HG02763 (cell line): ENCODE results near the gene PCNX2.
"Not testable (repeated sequence)": the region's sequence is repeated elsewhere in the genome, so short reads cannot be mapped to it uniquely, and the experiment has no call there.

Source experiments
- ATAC-seq: cut with Tn5 transposase; IDR thresholded peaks from one replicate; pipeline ENCODE4 v1.9.1; 2021; ENCODE audit warnings: mild to moderate bottlenecking, moderate library complexity; ENCODE audit not compliant: unreplicated experiment

Gene PCNX2

DNA sequence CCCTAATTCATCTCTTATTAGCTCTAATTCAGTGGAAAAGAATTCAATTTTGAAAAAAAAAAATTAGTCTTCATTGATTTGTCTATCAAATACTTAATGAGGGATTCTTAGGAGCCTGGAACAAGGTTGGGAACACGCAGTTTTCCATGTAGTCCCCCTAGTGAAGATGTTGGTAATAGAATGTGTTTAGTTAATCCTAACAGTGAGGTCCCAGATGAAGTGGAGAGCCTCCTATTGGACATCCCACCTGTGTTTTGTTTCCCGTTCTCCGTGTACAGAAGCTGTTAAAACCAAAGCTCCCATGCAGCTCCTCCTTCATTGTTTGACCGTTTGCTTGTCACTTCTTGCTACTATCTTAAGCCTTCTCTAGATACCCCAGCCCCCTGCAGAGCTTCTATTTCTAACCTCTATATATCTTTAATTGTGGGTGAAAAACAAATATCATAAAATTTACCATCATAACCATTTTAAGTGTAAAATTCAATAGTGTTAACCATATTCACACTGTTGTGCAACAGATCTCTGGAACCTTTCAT is 67.5 kb downstream of the PCNX2 start:
- no peak for ATAC-seq

DNA sequence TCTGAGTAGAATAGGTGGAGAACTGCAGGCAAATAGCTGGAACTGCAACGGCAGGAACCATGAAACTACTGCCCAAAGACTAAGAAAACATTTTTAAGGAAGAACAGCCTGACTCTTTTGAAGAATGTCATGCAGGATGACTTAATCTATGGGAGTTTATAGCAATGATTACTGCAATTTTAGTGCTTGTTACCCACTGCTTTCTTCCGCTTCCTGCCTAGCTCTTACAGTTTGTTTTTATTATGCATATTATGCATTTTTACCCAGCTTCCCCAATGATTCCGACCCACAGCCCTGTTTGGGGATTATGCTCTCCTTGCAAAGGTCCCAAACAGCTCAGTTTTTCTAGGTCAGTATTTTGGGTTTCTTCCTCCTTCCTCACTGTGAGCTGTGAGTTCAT is 71.2 kb downstream of the PCNX2 start:
- no peak for ATAC-seq

DNA sequence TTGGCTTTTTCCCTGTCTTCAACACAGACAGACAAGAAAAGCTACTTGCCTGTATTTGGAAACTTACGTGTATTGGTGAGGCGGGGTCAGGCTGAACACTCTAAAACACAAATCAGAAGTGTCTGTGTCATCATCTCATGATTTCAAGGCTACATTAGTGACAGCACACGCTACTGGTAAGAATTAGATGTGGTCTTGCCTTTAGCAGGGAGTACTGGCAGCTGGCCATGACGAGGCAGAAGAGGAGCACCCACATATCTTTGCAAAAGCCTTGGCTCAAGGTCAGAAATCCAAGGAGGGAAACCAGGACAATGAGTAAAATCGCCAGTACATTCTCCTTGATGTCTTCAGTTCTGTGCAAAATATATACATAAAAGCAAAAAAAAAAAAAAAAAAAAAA is 77.7 kb downstream of the PCNX2 start:
- no peak for ATAC-seq

DNA sequence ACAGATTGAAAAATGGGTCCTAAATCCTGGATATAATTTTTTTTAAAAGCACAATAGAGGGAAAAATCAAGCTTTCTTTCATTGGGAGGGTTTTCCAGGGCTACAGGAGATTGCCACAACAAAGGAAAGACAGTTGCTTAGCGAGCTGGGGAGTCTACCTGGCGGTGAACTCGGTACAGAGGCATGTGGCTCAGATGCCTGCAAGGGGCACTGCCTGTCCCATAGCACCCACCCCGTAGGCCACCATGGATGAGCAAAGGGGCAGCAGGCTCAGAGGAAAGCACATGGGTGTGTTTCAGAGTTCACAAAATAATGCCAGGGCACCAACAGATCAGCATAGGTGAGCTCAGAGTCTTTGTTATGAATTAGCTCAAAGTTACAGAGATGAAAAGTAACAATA is 79.5 kb downstream of the PCNX2 start:
- no peak for ATAC-seq

DNA sequence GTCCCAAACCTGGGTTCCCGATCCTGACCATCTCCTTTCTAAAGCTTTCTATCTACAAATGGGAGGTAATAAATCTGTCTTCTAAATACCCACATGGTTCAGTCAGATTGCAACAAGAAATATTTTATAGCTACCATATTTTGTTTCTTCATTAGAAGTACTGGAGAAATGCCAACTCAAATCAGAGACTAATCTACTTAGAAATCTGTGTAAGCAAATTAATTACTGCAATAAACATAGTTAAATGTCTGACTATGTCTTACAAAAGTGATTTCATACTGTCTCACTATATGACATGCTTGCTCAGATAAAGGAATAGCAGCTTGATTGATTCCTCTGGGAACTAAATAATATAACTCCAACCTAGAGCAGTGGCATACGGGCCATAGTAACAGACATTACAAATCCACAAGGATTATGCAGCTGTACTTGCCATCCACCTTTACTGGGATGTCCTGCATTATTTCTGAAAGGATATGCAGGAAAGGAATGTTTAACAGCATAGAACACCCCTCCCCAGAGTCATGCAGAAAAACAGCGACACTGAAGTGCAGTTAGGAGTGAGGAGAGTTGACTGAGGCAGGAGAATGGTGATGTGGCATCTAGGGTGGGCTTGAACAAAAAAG is 80.3 kb downstream of the PCNX2 start:
- no peak for ATAC-seq

DNA sequence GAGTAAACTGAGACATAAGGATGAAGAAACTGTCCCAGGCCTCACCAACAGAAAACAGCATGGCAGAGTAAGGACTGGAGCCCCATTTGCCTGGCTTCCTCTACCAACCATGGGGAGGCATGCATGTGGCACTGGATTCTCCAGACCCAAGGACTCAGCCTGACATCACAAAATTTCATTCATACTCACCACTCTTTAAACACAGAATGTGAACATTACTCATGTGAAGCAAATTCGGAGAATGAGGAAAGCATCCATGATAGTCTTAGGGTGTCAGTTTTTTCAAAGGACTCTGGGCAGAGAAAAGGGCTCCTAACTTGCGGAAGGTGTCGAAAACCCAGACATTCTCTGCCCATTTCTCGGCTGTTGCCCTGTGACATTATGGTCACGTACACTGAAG is 83.9 kb downstream of the PCNX2 start:
- no peak for ATAC-seq

DNA sequence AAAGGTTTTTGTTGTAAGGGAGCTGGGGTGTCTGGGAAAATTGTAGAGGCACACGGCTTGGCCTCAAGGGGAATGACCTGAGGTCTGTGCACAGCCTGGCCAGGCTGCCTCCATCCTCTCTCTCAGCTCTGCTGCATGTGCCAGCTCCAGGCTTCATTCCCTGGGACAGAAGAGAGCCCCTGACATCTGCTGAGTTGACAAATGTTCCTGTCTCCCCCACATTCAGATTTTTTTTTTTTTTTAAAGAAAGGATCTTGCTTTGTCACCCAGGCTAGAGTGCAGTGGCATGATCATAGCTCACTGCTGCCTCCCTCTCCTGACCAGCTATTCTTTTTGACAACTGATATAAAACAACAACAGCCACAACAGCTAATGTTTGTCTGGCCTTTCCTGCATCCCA is 84.4 kb downstream of the PCNX2 start:
- ATAC-seq, result no peak

DNA sequence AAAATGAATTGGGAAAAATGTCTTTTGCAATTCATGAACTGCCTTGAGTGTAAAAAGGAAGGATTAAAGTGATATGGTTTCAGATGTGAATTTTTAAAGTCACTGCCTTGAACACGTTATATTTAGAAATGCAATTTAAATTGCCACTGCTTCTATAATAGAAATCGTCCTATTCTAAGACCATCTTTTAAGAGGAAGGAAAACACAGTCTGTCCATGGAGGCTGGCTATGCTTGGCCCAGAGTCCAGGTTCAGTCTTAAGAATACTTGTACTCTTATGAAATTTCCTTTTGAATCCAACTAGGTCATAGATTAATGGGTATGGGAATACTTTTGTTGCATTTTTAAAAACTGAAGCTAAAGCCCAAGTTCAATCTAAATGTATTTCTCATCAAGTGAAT is 86.0 kb downstream of the PCNX2 start:
- ATAC-seq, result no peak

DNA sequence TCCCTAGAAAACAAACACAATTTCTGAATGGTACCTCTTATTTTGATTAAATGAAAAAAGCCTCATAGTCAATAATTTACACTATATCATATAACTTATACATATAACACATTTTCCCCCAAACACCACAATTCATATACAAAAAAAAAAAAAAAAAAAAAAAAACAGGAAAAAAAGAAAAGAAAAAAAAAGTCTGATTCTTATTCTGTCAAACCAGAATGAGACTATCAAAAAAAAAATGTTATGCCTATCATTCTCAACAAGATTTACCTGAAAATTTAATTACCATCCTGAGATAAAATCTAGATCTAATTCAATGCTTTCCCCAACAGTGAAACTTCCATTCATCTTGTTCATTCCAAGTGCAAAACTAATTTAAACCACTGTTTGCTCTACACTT is 86.8 kb downstream of the PCNX2 start:
- no peak for ATAC-seq

DNA sequence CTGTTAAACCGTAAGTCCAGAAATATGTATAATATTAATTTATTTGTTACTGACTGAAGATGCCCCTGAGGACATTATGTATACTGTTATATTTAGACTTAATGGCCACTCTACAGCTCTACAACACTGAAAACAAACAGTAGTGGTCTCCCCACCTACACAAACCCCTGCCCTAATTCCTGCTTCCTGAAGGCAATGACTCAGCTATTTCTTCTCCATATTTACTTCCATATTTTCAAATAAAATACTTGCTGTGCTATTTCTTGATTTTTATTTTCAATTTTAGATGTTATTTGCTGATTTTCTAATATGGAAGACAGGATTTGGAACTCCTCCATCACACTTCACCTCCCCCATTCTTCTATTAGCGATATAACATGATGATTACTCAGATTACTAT is 97.6 kb downstream of the PCNX2 start:
- ATAC-seq, result no peak

DNA sequence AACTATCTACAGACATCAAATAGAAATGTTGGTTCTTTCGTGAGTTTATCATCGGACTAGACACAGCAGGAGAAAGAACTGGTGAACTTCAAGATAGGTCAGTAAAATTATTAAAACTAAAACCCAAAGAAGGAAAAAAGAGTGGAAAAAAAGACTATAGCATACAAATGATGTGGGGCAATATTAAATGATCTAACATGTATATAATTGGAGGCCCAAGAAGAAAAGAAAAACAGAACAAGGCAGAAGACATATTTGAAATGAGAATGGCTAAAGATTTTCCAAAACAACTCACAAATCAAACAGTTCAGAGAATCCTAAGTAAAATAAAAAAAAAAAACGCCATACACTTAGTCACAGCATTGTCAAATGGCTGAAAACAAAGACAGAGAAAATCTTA is 101.8 kb downstream of the PCNX2 start:
- ATAC-seq, result no peak

DNA sequence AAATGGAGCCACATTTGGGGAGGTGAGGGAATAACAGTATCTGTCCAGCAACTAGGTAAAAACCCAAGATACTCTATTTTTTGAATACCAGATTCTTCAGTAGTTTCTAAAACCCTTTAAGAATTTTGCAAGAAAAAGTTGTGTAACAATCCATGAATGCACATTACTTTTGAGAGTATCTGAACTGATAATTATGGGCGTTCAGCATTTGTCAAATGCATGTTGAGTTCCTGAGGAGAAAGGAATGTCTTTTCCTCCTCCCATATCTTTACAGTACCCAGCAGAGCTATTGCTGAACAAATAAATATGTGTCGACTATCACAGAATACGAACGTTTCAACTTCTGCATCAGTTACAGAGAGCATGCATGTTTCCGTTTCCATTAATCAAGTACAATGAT is 104.5 kb downstream of the PCNX2 start:
- ATAC-seq, result no peak

DNA sequence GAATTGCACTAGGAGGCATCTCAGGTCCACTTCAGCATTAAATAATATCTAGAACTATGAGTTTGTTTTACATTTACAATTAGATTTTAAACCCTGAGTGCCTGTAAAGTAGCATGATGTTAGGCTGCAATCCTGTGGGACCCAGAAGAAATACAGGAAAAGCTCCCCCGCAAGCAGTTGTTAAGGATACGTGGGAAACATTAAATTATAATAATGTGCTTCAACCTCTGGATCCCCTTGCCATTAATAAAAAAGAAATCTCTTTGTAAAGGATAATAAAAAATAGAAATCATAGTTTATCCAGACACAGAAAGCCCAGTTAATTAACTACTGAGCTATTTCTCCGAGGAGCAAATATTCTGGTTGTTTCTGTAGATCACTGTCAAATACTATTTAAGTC is 106.0 kb downstream of the PCNX2 start:
- no peak for ATAC-seq

DNA sequence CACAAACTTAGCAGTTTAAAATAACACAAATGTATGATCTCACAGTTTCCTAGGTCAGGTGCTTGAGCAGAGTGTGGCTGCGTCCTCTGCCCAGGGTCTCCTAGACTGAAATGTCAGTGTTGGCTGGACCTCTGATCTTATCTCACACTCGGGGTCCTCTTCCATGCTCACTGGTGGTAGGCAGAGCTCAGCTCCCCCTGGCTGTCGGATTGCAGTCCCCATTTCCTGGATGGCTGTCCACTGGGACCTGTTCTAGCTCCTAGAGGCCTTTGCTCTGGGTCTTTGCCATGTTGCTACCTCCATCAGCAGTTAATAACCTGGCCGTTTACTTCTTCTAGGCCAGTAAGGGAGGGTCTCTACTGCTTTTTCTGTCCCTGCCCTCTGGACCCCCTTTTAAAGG is 107.5 kb downstream of the PCNX2 start:
- ATAC-seq, result no peak

DNA sequence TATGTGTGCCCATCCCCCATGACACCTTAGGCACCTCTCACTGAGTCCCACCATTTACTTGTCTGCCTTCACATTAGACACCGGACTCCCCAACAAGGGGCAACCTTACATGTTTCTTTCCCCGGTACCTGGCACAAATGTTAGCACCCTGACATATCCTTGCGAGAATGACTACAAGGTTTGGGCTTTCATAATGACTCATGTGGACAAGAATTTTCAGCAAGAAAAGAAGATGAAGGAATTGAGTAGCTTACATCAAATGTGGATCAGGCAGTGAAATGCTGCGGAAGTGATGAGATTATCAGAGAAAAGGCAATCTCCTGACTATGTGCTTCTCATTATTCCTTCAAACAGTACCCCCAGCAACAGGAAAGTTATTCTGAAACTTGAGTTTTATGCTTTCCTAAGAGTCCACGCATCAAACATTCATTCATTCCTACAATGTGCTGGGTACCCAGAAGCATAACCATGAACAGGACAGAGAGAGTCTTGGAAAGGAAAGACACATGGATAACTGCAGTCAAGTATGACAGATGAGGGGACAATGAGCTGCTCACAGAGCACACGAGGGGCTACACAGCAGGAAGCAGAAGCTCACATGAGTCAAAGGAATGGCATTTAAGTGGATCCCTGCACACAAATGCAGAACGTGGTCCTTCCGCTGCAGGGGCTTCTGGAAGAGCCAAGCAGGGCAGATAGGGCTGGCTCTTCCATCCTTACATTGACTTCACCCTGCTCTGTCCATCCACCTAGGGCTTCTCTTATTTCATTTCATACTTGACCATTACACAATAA is 112.1 kb downstream of the PCNX2 start:
- ATAC-seq, result no peak

DNA sequence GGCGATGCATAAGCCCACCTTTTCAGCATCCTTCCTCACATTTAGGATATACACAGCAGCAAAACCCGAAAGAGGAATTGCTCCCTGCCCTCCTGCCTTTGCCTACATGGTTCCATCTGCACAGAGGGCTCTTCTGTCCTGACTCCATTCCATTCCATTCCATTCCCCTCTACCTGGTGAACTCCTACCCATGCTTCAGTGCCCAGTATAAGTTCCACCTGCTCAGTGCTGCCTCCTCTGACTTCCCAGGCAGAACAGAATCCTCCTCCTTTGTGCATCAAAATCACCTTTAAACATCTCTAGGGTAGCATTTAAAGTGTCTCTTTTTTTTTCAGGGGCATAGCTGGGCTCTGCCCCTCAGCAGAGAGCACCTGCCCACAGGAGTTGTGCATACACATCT is 112.9 kb downstream of the PCNX2 start:
- ATAC-seq, result no peak

DNA sequence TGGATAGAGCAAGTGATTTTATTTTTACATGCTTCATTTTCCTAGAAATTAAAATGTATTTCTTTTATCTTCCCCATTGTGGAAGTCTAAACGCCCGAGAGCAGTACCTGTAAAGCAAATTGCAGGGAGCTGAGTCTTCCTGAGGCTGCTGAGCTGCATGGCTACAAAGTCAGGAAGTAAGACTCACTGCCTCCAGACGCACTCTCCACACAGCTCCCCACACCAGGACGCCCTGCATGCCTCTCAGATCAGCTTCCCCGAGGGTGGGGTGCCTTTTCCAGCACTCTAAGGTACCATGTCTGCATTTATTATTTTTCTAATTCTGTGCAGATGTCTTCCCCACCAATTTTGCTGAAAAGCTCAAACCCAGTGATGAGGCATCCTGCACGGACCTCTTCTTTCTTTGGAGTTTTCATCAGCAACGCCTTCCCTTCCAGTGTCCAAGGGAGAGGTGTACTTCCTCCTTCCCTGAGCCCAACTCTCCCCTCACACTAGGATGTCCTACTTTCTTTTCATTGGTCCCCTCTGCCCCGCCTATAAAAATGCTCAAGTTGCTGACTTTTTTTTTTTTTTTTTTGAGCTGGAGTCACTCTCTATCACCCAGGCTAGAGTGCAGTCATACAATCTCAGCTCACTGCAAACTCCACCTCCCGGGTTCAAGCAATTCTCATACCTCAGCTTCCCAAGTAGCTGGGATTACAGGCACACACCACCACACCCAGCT is 114.7 kb downstream of the PCNX2 start:
- ATAC-seq, result no peak

DNA sequence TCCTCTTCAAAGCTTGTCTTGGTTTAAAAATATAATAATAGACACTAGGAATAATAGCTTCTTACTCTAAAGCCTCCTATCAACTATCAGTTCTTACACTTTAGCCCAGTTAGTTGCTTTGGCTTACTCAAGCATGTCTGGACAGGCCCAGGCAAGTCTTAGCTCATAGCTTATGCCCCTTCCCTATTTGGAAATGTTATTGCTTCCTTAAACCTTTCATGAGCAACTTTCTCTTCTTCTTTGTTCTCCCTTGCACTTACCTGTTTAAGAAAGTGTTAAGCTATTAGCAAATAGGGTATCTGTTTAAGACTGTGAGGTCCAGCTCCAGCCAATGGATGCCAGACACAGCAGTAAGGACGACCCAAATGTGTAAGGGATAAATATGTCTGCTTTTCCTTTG is 115.9 kb downstream of the PCNX2 start:
- not testable (repeated sequence) for ATAC-seq

DNA sequence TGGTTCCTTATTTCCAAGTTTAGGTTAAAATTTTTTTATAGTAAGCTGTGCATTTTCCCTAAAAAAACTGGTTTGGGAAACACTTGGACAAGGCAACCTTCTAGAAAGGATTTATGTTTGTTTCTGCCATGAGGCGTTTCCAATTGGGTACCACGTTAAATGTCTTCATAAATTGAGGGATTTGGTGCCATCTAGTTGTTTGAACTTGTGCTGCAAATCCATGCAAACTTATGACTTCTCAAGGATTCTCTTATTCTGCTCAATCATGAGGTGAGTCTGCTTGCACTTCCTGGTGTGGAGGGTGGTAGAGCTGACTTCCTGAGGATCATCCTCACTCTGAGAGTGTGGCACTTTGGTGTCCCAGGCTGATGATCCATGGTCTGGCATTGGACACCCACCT is 123.3 kb downstream of the PCNX2 start:
- no peak for ATAC-seq

DNA sequence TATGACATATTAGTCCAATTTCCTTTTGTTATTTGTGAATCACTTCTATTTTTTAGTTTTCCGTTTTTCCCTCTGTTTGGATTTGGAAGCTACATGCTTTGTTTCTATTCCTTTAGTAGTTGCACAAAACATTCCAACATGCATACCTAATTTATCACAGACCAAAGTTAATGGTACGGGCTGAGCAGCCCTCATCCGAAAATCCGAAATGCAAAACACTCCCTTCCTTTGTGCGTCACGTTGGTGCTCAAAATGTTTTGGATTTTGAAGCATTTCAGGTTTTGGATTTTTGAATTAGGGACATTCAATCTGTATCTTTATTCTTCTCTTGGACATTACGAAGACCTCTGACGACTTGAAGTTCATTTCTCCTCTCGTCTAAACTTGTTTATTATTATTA is 124.8 kb downstream of the PCNX2 start:
- no peak for ATAC-seq

DNA sequence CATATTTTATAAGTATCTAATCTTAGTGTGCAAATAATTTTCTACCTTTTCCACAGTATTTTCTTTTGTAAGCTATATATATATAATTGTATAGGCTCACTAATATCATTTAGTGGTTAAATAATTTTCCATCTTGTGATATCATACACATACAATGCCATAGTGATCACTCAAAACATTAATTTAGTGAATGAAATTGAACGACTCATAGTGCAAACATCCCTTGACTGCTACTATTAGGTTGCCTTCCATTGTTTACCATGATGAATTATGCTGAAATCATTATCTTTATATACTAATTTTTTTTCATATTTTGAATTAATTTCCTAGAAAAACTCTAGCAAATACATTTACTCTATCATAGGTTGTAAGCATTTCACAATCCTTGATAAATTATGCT is 127.1 kb downstream of the PCNX2 start:
- ATAC-seq, result no peak

DNA sequence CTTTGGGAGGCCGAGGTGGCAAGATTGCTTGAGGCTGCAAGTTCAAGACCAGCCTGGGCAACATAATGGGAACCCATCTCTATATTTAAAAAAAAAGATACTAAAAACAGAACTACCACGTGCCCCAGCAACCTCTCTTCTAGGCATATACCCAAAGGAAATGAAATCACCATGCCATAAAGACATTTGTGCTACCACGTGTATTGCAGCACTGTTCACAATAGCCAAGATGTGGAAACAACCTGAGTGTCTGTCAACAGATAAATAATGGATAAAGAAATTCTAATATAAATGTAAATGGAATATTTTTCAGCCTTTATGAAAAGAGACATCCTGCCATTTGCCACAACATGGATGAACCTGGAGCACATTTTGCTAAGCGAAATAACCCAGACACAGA is 128.6 kb downstream of the PCNX2 start:
- ATAC-seq, result no peak
